ENCODE data around the gene SNTB2. TPM values are rescaled to one million over a fixed set of nuclear protein-coding genes. Genes with fewer than 3 reads are reported as not detected.

The SNTB2 gene
- total and polyA plus RNA-seq, 9 of the 15 experiments (the other 6 are each of a cell fraction or from before 2014, with no cell fraction given), result 1.2 to 13.7 (median 5.7) TPM

GRCh38 chr16:69339289-69340094, 152.5 kb downstream of the SNTB2 start, which contains the start of the genes COG8 and NIP7 (continued):
- peak; percentile 93 for TF ChIP-seq E2F8 (IDR thresholded peaks at IDR 0.05; ENCODE audit: low read depth, partially characterized antibody)
- no peak for TF ChIP-seq CBFA2T3 (IDR thresholded peaks at IDR 0.05)
- peak in 1 of 2 experiments; percentile 60; a peak in 1 of 3 replicates for TF ChIP-seq CBX3 (IDR thresholded peaks at IDR 0.05; ENCODE audit: borderline replicate concordance in 1 of 2, low read length in 2 of 2)
- peak; percentile 75 for TF ChIP-seq ZBTB33 (CRISPR knock-in tag; IDR thresholded peaks at IDR 0.05)
- TF ChIP-seq ZNF507 (tag; conservative IDR thresholded peaks at IDR 0.05), result no peak
- TF ChIP-seq GABPB2 (CRISPR knock-in tag; conservative IDR thresholded peaks at IDR 0.05), result no peak
- no peak for TF ChIP-seq HNRNPK (IDR thresholded peaks at IDR 0.05; ENCODE audit: low read depth, low read length, poor library complexity, severe bottlenecking)
- TF ChIP-seq ZNF384 (IDR thresholded peaks at IDR 0.05; ENCODE audit: low read depth, low read length), result no peak
- 0 out of 2 replicates have a peak, but pooled peaks have one; percentile 28 for TF ChIP-seq DPF2 (IDR thresholded peaks at IDR 0.05)
- no peak for TF ChIP-seq CHCHD3 (CRISPR knock-in tag; IDR thresholded peaks at IDR 0.05)
- no peak for TF ChIP-seq ZNF239 (CRISPR knock-in tag; IDR thresholded peaks at IDR 0.05)
- no peak for TF ChIP-seq PBX2 (CRISPR knock-in tag; IDR thresholded peaks at IDR 0.05; ENCODE audit: low read depth)
- TF ChIP-seq PBX2 (tag; conservative IDR thresholded peaks at IDR 0.05; ENCODE audit: low read depth), result no peak
- peak; percentile 93 for TF ChIP-seq TAF7 (tag; IDR thresholded peaks at IDR 0.05)
- peak; percentile 33 for TF ChIP-seq CHD1 (IDR thresholded peaks at IDR 0.05; ENCODE audit: low read length)
- TF ChIP-seq MXI1 (IDR thresholded peaks at IDR 0.05; ENCODE audit: low read depth, low read length), result peak; percentile 62
- no peak for TF ChIP-seq HDGF (IDR thresholded peaks at IDR 0.05)
- 0 out of 2 replicates have a peak, but pooled peaks have one; percentile 15 for TF ChIP-seq CHD2 (IDR thresholded peaks at IDR 0.05; ENCODE audit: low read depth, low read length)
- TF ChIP-seq SIN3B (IDR thresholded peaks at IDR 0.05; ENCODE audit: low read depth), result peak; percentile 90
- TF ChIP-seq YY1 (IDR thresholded peaks at IDR 0.05; ENCODE audit: borderline replicate concordance in 1 of 3, control insufficient read depth in 1 of 3, extremely low read depth in 1 of 3, insufficient read depth in 3 of 3, insufficient read length in 1 of 3, insufficient replicate concordance in 2 of 3, low read depth in 1 of 3, low read length in 2 of 3), result peak; percentile 77 to 98 (median 95)
- TF ChIP-seq TARDBP (IDR thresholded peaks at IDR 0.05), result 0 out of 2 replicates have a peak, but pooled peaks have one; percentile 40
- TF ChIP-seq RBM15 (IDR thresholded peaks at IDR 0.05; ENCODE audit: insufficient read depth, low read length), result no peak

All from K562 (cell line).